GM21528 (cell line): ENCODE data around the gene PLEKHG5.

Experiments
- ATAC-seq: cut with Tn5 transposase; IDR thresholded peaks from one replicate; pipeline ENCODE4 v1.9.1; 2021; ENCODE audit warnings: mild to moderate bottlenecking, moderate library complexity; ENCODE audit not compliant: unreplicated experiment, low FRiP score

Gene PLEKHG5

GRCh38 chr1:6417961-6418667 is 73.4 kb downstream of the PLEKHG5 start:
- no peak for ATAC-seq
